ENCODE measurements around the gene ADAMTS3.
"Not testable (repeated sequence)": the region's sequence is repeated elsewhere in the genome, so short reads cannot be mapped to it uniquely, and the experiment has no call there.

Gene ADAMTS3

GRCh38 chr4:72467633-72468032 is 101.4 kb downstream of the ADAMTS3 start:
- DNase-seq = no peak

DNA sequence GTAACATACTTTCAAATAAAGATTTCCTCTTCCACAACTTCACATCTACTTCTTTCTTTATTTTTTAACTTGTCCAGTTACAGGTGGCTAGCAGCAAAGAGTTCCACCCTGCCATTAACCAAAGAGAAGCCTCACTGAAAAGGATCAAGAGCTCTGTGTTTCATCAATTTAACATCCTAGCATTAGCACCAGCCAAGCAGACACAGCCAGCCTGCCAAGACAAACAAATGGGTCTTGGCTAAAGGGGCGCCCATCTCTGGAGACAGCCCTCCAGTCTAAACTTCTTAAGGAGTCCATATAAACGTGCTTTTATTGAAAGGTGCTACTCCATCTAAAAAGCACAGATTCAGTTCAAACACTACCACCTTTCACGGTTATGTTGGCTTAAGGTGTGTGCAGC is 105.3 kb downstream of the ADAMTS3 start:
- no peak for DNase-seq

DNA sequence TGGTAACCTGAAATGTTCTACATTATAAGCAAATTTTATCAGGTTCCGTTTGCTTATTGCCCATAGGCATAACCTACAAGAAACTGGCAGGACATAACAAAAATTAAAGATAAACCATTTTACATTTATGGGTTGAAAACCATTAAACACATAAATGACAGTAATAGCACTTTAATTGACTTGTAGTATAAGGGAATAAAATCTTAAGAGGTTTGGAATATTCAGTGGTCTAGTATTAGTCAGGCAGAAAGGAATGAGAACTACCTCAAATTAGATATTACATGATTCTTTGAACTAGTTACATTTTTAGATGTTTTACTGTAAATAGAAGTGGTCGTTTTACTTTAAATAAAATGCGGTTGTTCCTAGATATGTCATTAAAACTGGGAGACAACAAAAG is 111.9 kb downstream of the ADAMTS3 start:
- no peak for DNase-seq

DNA sequence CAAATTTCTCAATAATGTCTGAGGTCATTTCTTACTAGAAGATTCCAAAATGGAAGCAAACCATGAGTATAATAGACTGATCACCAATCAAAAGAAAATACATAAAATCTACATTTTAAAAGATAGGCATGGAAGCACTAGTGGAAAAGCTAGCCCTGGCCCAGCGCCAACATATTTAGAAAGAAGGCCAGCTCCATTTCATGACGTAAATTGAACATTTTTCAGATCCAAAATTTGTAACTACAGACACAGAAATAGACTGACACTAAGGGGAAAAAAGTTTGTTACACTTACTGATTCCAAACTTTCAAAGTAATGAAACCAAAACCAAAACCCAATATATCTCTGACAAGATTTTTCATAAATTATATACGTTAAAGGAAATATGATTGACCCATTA is 117.7 kb downstream of the ADAMTS3 start:
- DNase-seq = no peak

DNA sequence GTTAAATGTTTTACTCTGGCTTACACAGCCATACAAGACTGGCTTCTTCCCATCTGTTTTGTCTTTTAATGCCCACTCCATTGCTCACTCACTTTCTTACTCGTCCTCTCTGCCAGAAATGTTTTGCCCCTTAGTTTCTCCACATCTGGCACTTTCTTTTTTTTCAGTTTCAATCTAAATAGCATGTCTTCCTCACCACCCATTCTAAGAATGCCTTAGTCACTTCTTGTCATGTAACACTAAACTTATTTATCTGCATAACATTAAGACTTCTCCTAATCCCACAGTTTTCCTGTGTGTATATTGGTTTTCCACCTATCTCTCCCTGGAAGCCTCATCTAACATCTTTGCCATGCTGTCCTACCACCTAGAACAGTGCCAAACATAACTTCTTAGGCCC is 119.3 kb downstream of the ADAMTS3 start:
- DNase-seq = no peak

DNA sequence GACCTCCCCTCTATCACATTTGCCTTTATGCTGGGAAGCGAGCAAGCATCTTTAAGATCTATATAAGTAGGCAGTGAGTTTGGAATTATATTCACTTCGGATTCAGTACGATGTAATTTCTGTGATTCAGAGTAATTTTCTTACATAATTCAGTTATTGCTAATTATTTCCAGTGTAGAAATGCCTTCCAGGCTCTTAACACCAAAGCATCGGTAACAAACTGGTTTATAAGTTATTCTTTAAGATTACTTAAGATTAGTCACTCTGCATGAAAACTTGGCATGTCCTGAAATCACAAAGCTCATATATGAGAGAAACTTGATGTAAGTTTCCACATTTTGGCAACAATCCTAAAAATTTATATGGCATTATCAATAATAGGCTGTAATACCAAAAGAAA is 120.8 kb downstream of the ADAMTS3 start:
- no peak for DNase-seq

DNA sequence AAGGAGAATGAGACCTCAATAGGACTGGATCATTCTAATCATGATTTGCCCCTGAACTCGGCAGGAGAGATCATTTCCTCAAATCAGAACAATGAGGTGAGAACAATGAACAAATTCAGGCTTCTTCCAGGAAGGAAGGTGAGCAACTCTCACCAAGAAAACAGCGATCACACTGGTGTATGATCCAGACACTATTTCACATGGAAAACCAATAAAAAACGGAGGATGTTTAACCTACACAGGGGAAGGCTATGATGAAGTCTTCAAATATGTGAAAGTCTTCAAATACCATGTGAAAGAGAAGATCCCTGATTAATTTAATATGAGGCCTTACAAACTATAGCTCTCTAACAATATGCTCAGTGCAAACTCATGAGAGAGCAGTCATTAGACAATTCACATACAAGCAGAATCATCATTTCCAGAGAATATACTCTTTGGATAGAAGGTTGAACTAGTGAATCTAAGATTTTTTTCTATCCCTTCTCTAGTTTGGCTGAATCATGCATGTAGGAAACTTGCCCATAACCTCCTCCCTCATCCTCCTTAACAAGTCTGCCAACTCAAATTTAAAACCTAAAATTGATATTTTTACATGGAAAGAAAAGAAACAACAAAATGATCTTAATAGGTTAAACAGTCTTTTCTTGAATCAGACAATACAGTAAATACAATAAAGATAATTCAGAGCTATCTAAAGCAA is 122.5 kb downstream of the ADAMTS3 start:
- no peak for DNase-seq

DNA sequence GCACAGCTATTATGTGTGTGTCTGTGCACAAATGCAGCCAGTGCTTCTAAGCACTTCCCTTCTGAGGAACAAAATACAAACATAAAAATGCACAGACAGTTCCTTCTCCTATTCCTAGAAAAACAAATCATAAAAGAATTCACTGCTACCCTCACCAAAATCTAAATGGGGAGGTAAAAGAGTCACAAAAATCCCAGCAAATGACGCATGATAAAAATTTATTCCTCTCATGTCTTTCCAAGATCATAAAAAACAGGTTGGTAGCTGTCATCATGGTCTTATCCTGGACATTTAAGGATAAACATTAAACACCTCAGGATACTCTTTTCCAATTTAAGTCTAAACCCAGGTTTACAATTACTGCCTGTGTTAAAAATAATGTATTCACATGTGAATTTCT is 124.9 kb downstream of the ADAMTS3 start:
- no peak for DNase-seq

DNA sequence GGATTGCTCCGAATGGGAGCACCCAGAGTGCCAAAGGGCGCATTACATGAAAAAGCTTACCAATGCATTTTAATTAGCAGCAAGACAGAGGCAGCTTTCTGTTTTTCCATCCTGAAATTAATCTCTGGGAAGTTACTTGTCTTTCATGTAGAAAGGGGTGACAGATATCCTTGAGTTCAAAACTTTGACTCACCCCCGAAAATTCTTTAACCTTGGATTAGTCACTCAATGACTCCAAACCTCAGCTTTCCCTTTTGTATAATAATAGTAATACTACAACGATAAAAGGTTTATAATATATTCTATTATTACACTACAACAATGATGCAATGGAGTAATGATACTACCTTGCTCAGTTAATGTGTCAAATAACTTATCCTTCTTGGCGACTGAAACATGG is 126.3 kb downstream of the ADAMTS3 start:
- no peak for DNase-seq

DNA sequence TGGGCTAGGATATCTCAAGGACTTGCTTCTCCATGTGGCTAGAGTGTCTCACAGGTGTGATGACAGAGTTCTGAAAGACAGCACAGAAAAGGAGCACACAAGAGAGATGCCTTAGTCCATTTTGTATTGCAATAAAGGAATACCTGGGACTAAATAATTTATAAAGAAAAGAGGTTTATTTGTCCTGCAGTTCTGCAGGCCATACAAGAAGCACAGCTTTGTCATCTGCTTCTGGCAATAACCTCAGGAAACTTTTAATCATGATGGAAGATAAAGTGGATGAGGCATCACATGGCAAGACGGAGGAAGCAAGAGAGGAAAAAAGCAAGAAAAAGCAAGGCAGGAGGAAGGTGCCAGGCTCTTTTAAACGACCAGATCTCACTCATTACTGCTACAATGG is 126.9 kb downstream of the ADAMTS3 start:
- no peak for DNase-seq

- no peak for DNase-seq
Measured at GRCh38 chr4:72440386-72440785, 128.6 kb downstream of the ADAMTS3 start.

DNA sequence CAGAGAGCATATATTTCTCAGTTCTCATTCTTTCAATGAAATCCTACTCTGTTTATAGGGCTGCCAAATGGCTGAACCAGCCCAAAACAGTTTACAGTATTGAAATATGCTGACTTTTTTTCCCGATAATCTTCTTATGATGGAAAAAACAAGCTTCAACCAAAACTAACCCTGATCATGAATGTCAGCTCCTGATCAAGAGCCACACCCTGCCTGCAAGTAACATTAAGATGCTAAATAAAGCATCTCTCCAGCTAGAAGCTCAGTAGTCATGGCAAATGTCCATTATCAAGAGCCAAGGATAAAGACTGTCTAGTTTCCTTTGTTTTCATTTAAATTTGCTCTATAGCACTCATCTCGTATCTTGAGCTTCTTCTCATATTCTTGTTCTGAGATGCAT is 136.0 kb downstream of the ADAMTS3 start:
- DNase-seq = no peak

DNA sequence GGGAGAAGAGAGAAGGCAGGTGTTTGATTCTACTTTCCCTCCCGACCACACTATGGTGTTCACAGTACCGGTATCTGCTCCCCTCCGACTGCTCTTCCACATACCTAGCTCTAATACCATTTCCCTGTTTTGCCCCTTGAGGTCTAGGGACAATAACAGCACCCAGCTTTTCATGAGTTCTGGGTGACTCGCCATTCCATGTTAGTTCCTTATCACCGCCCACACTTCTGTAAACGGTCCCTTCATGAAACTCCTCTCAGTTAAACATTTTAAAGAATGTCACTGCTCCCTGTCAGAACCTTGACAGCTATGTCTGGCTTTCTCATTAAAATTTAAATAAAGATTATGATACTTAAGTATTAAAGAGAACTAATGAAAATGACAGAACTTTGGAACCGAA is 136.7 kb downstream of the ADAMTS3 start:
- no peak for DNase-seq

GRCh38 chr4:72430988-72431387 is 138.0 kb downstream of the ADAMTS3 start:
- no peak for DNase-seq

DNA sequence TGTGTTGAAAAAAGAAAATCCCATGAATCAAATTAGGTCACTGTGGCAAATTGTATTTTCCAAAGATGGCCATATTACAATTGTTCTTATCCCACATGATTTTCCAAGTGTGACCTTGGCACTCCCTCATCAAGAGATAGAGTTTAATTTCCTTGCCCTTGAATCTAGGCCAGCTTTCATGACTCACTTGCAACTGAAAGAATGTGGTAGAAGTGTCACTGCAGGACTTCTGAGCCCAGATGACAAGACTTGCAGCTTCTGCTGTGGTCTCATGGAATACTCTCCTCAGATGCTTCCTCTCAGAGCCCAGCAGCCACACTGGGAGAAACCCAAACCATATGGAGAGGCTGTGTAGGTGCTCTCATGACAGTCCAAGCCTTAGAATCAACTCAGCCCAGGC is 139.0 kb downstream of the ADAMTS3 start:
- DNase-seq = no peak

DNA sequence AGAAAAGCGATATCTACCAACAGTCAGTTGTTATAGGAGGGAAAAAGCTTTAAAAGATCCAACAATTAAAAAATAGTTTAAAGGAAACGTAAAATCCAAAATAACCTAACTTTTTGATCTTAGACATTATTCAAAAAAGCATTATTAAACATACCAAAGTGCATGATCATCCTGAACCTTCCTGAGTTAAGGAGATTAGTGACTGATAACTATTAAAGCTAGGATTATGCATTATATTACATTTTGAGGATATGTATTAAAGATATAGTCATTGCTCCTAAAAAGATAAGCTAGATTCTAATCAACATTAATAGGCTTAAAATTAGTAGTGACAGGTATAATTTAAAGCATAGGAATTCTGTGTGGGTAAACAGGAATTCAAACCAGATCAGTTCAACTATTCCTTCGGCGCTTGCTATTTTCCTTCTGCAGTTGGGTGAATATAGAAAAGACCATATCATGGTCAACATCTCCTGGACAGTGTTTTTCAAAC is 139.6 kb downstream of the ADAMTS3 start:
- no peak for DNase-seq

GRCh38 chr4:72427057-72427456 is 142.0 kb downstream of the ADAMTS3 start:
- no peak for DNase-seq

DNA sequence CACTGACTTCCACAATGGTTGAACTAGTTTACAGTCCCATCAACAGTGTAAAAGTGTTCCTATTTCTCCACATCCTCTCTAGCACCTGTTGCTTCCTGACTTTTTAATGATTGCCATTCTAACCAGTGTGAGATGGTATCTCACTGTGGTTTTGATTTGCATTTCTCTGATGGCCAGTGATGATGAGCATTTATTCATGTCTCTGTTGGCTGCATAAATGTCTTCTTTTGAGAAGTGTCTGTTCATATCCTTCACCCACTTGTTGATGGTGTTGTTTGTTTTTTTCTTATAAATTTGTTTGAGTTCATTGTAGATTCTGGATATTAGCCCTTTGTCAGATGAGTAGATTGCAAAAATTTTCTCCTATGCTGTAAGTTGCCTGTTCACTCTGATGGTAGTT is 143.1 kb downstream of the ADAMTS3 start:
- not testable (repeated sequence) for DNase-seq

- DNase-seq = no peak
Measured at GRCh38 chr4:72424006-72424405, 145.0 kb downstream of the ADAMTS3 start.

DNA sequence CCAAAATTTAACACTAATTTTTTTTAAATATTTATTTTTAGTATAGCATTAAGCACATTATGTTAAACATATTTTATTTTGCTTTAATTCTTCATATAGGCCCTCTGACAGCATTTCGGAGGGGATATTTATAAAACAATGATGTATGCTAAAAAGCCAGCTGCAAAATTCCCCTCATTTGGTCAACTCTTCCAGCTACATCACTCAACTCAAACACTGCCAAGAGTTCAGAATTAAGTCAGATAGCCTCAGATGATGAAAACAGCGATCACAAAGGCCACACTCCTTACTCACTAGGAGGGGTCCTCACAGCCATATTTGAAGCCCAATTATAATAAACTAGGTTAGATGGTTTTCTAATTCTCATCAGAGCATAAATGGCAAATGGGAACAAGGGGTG is 146.6 kb downstream of the ADAMTS3 start:
- no peak for DNase-seq

- DNase-seq = no peak
Measured at GRCh38 chr4:72418458-72418857, 150.6 kb downstream of the ADAMTS3 start.

- no peak for DNase-seq
Measured at GRCh38 chr4:72410158-72410557, 158.9 kb downstream of the ADAMTS3 start.

- DNase-seq = no peak
Measured at GRCh38 chr4:72408568-72408967, 160.5 kb downstream of the ADAMTS3 start.

- DNase-seq = no peak
Measured at GRCh38 chr4:72405417-72405816, 163.6 kb downstream of the ADAMTS3 start.

DNA sequence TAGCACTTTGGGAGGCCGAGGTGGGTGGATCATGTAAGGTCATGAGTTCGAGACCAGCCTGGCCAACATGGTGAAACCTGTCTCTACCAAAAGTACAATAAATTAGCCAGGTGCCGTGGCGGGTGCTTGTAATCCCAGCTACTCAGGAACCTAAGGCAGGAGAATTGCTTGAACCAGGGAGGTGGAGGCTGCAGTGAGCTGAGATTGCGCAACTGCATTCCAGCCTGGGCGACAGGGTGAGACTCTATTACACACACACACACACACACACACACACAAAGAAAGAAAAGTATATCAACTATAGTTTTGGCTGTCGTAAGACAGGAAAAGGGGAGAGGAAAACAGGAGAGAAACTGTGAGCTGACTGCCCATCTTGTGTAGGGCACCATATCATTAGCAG is 171.7 kb downstream of the ADAMTS3 start:
- DNase-seq = no peak

Measured in CD4-positive, alpha-beta T cell treated with Interleukin-6 for 4 hours (primary cell).